GM10248 (cell line): ENCODE results near the gene MCC.
"Not testable (repeated sequence)": the region's sequence is repeated elsewhere in the genome, so short reads cannot be mapped to it uniquely, and the experiment has no call there.

ENCODE experiments used
- CTCF ChIA-PET: fragments of 300-600 bp; sonication (Branson Sonifier 250); formaldehyde crosslinking; extraction: SDS; loops from one replicate; lab custom pipeline; 2021; ENCODE audit warnings: antibody characterized with exemption; lab: Yijun Ruan, JAX
- POLR2A ChIA-PET: fragments of 350-650 bp; sonication (Branson Sonifier 250); formaldehyde crosslinking; extraction: SDS; loops from one replicate; lab custom pipeline; 2020; ENCODE audit warnings: antibody characterized with exemption; lab: Yijun Ruan, JAX
- DNase-seq: peaks from one replicate; pipeline ENCODE4 v3.0.0; 2012; ENCODE audit errors: extremely low spot score
- TF ChIP-seq, protein P1 (sequence below): IDR thresholded peaks from 2 replicates; pipeline ENCODE4 v1.5.1; 2012; ENCODE audit warnings: mild to moderate bottlenecking, low read depth; ENCODE audit errors: extremely low read depth, missing control alignments, control extremely low read depth

The MCC gene

DNA sequence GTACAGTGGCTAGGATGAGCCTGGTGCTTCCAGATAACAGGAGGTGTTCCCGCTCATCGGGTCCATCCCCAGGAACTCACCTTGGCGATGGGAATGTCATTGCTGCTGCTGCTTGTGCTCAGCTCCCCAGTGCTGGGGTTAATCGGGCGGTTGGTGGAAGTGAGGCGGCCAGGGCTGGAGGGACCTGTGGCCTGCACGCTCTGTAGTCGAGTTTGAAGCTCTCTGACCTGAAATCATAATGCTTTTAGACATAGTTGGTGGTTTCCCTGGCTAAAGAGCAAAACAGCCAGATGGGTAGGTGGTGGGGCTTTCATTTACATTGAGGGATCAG lies 403.2 kb downstream of the MCC start:
- TF ChIP-seq, protein P1, sequence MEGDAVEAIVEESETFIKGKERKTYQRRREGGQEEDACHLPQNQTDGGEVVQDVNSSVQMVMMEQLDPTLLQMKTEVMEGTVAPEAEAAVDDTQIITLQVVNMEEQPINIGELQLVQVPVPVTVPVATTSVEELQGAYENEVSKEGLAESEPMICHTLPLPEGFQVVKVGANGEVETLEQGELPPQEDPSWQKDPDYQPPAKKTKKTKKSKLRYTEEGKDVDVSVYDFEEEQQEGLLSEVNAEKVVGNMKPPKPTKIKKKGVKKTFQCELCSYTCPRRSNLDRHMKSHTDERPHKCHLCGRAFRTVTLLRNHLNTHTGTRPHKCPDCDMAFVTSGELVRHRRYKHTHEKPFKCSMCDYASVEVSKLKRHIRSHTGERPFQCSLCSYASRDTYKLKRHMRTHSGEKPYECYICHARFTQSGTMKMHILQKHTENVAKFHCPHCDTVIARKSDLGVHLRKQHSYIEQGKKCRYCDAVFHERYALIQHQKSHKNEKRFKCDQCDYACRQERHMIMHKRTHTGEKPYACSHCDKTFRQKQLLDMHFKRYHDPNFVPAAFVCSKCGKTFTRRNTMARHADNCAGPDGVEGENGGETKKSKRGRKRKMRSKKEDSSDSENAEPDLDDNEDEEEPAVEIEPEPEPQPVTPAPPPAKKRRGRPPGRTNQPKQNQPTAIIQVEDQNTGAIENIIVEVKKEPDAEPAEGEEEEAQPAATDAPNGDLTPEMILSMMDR = no peak
- no peak for DNase-seq
- ChIA-PET CTCF (interaction anchor here (2.4 kb wide), 1 partner anchor 11 kb away, joined by 13 read pairs; no protein-coding TSS in a partner anchor), POLR2A (no interaction called here)

DNA sequence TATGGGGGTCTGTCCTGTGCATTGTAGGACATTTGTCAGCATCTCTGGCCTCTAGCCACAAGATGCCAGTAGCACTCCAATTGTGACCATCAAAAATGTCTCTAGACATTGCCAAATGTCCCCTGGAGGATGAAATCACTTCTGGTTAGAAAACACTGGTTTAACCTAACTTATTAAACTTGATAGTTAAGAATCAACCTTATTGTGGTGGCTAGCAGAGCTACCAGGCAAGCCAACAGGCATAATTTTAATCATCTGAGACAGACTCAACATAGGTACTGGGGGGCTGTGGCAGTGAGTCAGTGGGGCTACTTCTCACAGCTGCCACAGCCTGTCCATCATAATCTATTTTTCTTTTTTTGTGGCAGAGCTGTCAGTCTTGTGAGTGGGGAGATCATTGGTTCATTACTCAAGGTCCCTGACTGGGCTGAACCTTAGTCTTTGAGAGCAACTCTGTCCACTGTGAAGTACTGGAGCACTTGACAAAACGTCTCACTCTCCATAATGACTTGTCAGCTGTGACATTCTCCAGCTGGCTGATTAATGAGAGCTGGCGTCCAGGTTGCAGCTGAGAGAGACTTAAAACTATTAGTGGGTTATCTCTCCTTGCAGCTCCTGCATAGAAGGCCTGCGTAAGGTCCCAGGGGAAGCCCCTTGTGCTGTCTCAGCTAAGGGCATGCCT lies 403.7 kb downstream of the MCC start:
- ChIA-PET POLR2A (no interaction called here), CTCF (interaction anchor here (1.5 to 2.4 kb wide), 2 partner anchors 12 to 34 kb away, joined by 3 to 13 read pairs; no protein-coding TSS in a partner anchor)
- TF ChIP-seq, protein P1 = no peak
- no peak for DNase-seq

DNA sequence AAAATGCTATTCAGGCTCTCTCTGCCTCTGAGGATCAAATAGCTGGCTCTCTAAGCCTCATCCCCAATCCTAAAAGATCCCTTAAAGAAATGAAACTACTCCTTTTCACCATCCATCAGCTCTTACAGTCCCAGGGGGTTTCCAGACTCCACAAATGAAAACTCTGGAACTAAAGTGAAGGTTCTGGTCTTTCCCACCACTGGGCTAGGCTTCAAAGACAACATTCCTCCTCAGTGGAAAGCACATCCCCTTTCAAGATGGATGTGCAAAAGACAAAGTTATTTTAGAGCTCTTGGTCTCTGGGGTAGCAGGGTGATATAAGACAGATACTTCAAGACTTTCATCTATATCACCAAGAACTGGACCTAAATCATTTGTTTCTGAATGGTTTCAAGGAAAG lies 404.8 kb downstream of the MCC start:
- TF ChIP-seq, protein P1 = no peak
- no peak for DNase-seq
- POLR2A ChIA-PET = no interaction called here
- CTCF ChIA-PET = interaction anchor here (1.5 to 2.4 kb wide), 2 partner anchors 13 to 33 kb away, joined by 3 to 13 read pairs; no protein-coding TSS in a partner anchor

DNA sequence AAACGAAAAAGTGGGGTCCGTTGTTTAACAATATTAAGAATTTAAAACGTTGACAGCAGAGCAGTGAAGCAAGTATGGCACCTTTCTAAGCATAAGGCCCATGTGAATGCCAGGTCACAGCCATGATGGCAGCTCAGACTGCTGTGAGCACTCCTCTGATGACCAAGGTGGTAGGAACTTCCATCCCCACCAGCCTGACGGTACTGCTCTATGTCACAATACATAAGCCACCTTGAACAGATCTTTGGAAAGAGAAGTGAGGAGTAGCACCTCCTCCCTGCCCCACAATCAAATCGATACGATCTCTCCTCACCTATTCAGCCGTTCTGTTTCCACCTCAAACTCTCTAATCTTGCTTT lies 405.7 kb downstream of the MCC start:
- POLR2A ChIA-PET = no interaction called here
- CTCF ChIA-PET = interaction anchor here (1.7 kb wide), 1 partner anchor 14 kb away, joined by 4 read pairs; no protein-coding TSS in a partner anchor

DNA sequence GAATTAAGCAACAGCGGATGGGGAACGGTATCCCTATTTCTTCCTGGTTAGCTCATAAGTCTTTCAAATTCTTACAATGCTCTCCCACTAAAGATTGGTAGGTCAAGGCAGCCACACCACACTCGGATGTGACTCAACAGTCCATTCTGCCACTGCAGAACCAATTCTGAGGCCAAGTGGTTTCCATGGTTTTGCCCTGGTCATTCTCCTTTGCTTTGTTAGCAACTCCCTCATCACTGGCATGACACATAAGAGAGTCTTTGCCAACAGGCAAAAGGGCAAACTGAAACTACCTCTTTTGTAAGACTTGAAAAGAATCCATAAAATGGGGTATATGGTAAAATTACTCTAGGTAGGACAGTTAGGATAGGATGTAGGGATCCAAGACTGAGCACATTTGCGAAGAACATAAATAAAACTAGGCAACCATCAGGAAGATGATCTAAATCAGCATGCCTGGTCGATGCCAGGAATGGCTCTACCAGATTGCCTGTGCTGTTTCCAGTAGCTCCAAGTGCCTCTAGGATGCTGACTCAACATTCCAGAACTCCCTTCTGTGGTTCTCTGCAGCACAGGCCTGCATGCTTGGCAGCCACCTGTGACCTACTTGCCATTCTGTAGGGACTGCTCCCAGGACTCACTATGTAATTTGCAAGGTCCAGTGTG lies 406.2 kb downstream of the MCC start:
- TF ChIP-seq, protein P1 = no peak
- no peak for DNase-seq
- CTCF ChIA-PET = interaction anchor here (1.7 kb wide), 1 partner anchor 13 kb away, joined by 4 read pairs; no protein-coding TSS in a partner anchor
- POLR2A ChIA-PET = no interaction called here

More for the DNA sequence above, 405.7 kb downstream of the MCC start:
- TF ChIP-seq, protein P1 = no peak
- no peak for DNase-seq

DNA sequence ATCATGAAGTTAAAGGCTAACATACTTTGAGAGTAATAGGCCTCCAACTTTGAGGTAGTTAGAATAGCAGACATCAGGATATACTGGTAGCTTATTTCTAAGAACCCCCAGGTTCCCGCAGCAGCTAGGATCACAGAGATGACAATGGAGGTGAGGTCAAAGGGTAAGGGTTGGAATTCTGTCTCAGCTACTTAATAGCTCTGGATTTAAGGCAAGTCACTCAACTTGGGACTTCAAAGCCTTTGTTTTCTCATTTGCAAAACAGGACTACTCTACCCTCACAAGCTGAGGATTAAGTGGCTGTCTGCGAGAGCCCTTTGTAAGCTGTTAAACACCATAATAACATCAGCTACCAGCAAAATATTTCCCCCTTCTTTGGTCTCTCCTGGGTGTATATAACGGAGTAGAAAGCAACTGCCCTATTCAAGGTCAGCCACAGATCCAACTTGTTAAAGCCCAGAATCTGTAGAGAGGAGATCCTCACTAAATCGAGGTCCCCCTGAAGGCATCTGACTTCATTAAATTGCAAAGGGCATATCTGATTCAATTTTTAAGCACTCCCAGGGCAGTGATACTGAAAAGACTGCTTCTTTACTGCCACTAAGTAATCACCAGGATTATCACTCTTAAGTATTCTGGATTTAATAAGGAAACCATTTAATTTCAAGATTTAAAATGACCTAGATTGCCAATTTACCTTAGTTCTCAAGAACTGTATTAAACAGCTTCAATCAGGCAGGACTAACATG lies 407.0 kb downstream of the MCC start:
- TF ChIP-seq, protein P1 = no peak
- ChIA-PET POLR2A (no interaction called here), CTCF (interaction anchor here (0.8 to 1.7 kb wide), 2 partner anchors 12 to 179 kb away, joined by 4 read pairs; no protein-coding TSS in a partner anchor)
- no peak for DNase-seq

DNA sequence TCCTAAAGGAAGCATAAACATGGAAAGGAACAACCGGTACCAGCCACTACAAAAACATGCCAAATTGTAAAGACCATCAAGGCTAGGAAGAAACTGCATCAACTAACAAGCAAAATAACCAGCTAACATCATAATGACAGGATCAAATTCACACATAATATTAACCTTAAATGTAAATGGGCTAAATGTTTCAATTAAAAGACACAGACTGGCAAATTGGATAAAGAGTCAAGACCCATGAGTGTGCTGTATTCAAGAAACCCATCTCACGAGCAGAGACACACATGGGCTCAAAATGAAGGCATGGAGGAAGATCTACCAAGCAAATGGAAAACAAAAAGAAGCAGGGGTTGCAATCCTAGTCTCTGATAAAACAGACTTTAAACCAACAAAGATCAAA lies 411.6 kb downstream of the MCC start:
- POLR2A ChIA-PET, CTCF ChIA-PET, DNase-seq: not testable (repeated sequence)
